Vagina (tissue), 2 donors: ENCODE results near the gene NIFK. TPM values are rescaled to one million over a fixed set of nuclear protein-coding genes. Genes with fewer than 3 reads are reported as not detected.
"Not testable (repeated sequence)": the region's sequence is repeated elsewhere in the genome, so short reads cannot be mapped to it uniquely, and the experiment has no call there.

ENCODE experiments used
- DNase-seq, 2 donors: peaks; one replicate each; pipeline ENCODE4 v3.0.0-alpha.2; 2017; ENCODE audit errors: extremely low spot score in 2 of 2
- H3K27ac ChIP-seq: fragments of 200-600 bp; sonication (generic); one replicate; pipeline ENCODE4 v1.5.1; 2019
- H3K27me3 ChIP-seq: fragments of 200-600 bp; sonication (generic); one replicate; pipeline ENCODE4 v1.5.1; 2019
- H3K36me3 ChIP-seq, 2 donors: fragments of 200-600 bp; sonication (generic); one replicate each; pipeline ENCODE4 v1.5.1; 2017 to 2019
- H3K4me1 ChIP-seq: fragments of 200-600 bp; sonication (generic); one replicate; pipeline ENCODE4 v1.5.1; 2019
- H3K4me3 ChIP-seq, 2 donors: fragments of 200-600 bp; sonication (generic); 1 replicate in 1 of 2; 2 replicates in 1 of 2; pipeline ENCODE4 v1.5.1; 2016 to 2019
- H3K9me3 ChIP-seq: fragments of 200-600 bp; sonication (generic); one replicate; pipeline ENCODE4 v1.5.1; 2019
- POLR2A ChIP-seq, 2 donors: fragments of 450-650 bp; IDR thresholded peaks; one replicate each; pipeline ENCODE4 v1.6.1; 2017; ENCODE audit warnings: antibody characterized with exemption in 2 of 2, mild to moderate bottlenecking in 2 of 2, moderate library complexity in 2 of 2
- POLR2AphosphoS5 ChIP-seq, 2 donors: sonication (generic); formaldehyde crosslinking; IDR thresholded peaks; one replicate each; pipeline ENCODE4 v1.9.0; 2017; ENCODE audit warnings: antibody characterized with exemption in 2 of 2, mild to moderate bottlenecking in 2 of 2, low read depth in 1 of 2; ENCODE audit not compliant: insufficient read depth in 1 of 2
- intact Hi-C: fragments of 100-400 bp; cut with DNase I; formaldehyde crosslinking; loops from one replicate; pipeline ENCODE4 v1.15.1; 2023
- total RNA-seq: library from RNA; depleted of rRNA; stranded (reverse); fragments of >200 nt; gene quantifications from one replicate; pipeline ENCODE4 v1.2.3, GENCODE V29; 2016
- TF ChIP-seq, protein P1 (sequence below), 3 experiments: fragments of 450-650 bp in 2 of 3; fragments of 200-600 bp in 1 of 3; sonication (generic) in 1 of 3; IDR thresholded peaks; one replicate each; pipeline ENCODE4 v1.5.1; 2017 to 2019; ENCODE audit warnings: antibody characterized with exemption in 3 of 3, mild to moderate bottlenecking in 2 of 3, moderate library complexity in 2 of 3

NIFK gene
- total RNA-seq, 1 donor from 2014 or later: 33.1 TPM

DNA sequence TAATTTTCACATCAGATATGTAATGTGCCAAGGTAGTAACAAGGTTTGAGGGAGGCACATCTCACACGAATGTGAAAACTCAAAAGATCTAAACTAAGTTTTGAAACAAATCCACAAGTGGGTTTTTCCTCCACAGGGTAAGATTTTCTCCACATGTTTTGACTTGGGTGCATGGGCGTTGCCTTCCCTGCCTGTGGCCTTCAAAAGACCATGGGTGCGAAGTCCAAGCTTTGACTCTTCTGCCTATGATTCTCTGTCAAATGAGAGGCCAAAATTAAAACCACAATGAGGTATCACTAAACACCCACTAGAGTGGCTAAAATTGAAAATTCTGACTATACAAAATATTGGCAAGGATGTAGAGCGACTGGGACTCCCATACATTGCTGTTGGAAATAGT, 30.7 kb downstream of the NIFK start:
- TF ChIP-seq POLR2A (IDR thresholded peaks at IDR 0.05): no peak
- TF ChIP-seq, protein P1, sequence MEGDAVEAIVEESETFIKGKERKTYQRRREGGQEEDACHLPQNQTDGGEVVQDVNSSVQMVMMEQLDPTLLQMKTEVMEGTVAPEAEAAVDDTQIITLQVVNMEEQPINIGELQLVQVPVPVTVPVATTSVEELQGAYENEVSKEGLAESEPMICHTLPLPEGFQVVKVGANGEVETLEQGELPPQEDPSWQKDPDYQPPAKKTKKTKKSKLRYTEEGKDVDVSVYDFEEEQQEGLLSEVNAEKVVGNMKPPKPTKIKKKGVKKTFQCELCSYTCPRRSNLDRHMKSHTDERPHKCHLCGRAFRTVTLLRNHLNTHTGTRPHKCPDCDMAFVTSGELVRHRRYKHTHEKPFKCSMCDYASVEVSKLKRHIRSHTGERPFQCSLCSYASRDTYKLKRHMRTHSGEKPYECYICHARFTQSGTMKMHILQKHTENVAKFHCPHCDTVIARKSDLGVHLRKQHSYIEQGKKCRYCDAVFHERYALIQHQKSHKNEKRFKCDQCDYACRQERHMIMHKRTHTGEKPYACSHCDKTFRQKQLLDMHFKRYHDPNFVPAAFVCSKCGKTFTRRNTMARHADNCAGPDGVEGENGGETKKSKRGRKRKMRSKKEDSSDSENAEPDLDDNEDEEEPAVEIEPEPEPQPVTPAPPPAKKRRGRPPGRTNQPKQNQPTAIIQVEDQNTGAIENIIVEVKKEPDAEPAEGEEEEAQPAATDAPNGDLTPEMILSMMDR (IDR thresholded peaks at IDR 0.05): no peak
- TF ChIP-seq POLR2AphosphoS5 (IDR thresholded peaks at IDR 0.05; ENCODE audit: insufficient read depth in 1 of 2, low read depth in 1 of 2): no peak

GRCh38 chr2:121705390-121705789, 31.3 kb downstream of the NIFK start:
- intact Hi-C loops: no loop called here
- H3K27ac ChIP-seq: no peak overlapping the region
- H3K9me3 ChIP-seq: no peaks in the 10 kb centered on the region
- no peak overlapping the region for H3K4me3 ChIP-seq
- DNase-seq: no peak
- H3K27me3 ChIP-seq: no peaks in the 10 kb centered on the region
- H3K4me1 ChIP-seq: no peaks in the 10 kb centered on the region
- H3K36me3 ChIP-seq: no peaks in the 10 kb centered on the region
- TF ChIP-seq, protein P1 (IDR thresholded peaks at IDR 0.05): no peak
- TF ChIP-seq POLR2AphosphoS5 (IDR thresholded peaks at IDR 0.05; ENCODE audit: insufficient read depth in 1 of 2, low read depth in 1 of 2) (no peak), POLR2A (IDR thresholded peaks at IDR 0.05) (no peak)

More for the DNA sequence above, 30.7 kb downstream of the NIFK start:
- no peaks in the 10 kb centered on the region for H3K9me3 ChIP-seq
- intact Hi-C loops: no loop called here
- no peak overlapping the region for H3K4me3 ChIP-seq
- no peaks in the 10 kb centered on the region for H3K4me1 ChIP-seq
- DNase-seq: no peak
- no peak overlapping the region for H3K27ac ChIP-seq
- no peaks in the 10 kb centered on the region for H3K36me3 ChIP-seq
- no peaks in the 10 kb centered on the region for H3K27me3 ChIP-seq

GRCh38 chr2:121701761-121702160, 34.9 kb downstream of the NIFK start:
- H3K27me3 ChIP-seq, H3K4me1 ChIP-seq, H3K4me3 ChIP-seq, intact Hi-C loops, H3K36me3 ChIP-seq, H3K27ac ChIP-seq, H3K9me3 ChIP-seq, DNase-seq: not testable (repeated sequence)

- no peaks in the 10 kb centered on the region for H3K36me3 ChIP-seq
- H3K4me3 ChIP-seq: no peak overlapping the region
- H3K27ac ChIP-seq: no peak overlapping the region
- TF ChIP-seq, protein P1 (IDR thresholded peaks at IDR 0.05): no peak
- peak in 1 of 2 donors; percentile 51 for TF ChIP-seq POLR2AphosphoS5 (IDR thresholded peaks at IDR 0.05; ENCODE audit: insufficient read depth in 1 of 2, low read depth in 1 of 2)
- DNase-seq: no peak
- intact Hi-C loops: no loop called here
- no peaks in the 10 kb centered on the region for H3K9me3 ChIP-seq
- no peaks in the 10 kb centered on the region for H3K27me3 ChIP-seq
- H3K4me1 ChIP-seq: peaks cover 12% of the 10 kb centered on the region
Measured at GRCh38 chr2:121699421-121700333, 37.0 kb downstream of the NIFK start.

- H3K27me3 ChIP-seq: no peaks in the 10 kb centered on the region
- no peaks in the 10 kb centered on the region for H3K9me3 ChIP-seq
- H3K4me1 ChIP-seq: peaks cover 14% of the 10 kb centered on the region
- no peak overlapping the region for H3K4me3 ChIP-seq
- TF ChIP-seq POLR2A (IDR thresholded peaks at IDR 0.05) (no peak), POLR2AphosphoS5 (IDR thresholded peaks at IDR 0.05; ENCODE audit: insufficient read depth in 1 of 2, low read depth in 1 of 2) (no peak)
- TF ChIP-seq, protein P1 (IDR thresholded peaks at IDR 0.05): no peak
- no peaks in the 10 kb centered on the region for H3K36me3 ChIP-seq
- intact Hi-C loops: no loop called here
- DNase-seq: no peak
- no peak overlapping the region for H3K27ac ChIP-seq
Measured at GRCh38 chr2:121698318-121698930, 38.3 kb downstream of the NIFK start.
